ENCODE measurements around the gene NHERF2. TPM values are rescaled to one million over a fixed set of nuclear protein-coding genes. Genes with fewer than 3 reads are reported as not detected.
"Not testable (repeated sequence)": the region's sequence is repeated elsewhere in the genome, so short reads cannot be mapped to it uniquely, and the experiment has no call there.

The NHERF2 gene
- total and polyA plus RNA-seq, 2 experiments from 2014 or later = 12.0 to 16.5 TPM

DNA sequence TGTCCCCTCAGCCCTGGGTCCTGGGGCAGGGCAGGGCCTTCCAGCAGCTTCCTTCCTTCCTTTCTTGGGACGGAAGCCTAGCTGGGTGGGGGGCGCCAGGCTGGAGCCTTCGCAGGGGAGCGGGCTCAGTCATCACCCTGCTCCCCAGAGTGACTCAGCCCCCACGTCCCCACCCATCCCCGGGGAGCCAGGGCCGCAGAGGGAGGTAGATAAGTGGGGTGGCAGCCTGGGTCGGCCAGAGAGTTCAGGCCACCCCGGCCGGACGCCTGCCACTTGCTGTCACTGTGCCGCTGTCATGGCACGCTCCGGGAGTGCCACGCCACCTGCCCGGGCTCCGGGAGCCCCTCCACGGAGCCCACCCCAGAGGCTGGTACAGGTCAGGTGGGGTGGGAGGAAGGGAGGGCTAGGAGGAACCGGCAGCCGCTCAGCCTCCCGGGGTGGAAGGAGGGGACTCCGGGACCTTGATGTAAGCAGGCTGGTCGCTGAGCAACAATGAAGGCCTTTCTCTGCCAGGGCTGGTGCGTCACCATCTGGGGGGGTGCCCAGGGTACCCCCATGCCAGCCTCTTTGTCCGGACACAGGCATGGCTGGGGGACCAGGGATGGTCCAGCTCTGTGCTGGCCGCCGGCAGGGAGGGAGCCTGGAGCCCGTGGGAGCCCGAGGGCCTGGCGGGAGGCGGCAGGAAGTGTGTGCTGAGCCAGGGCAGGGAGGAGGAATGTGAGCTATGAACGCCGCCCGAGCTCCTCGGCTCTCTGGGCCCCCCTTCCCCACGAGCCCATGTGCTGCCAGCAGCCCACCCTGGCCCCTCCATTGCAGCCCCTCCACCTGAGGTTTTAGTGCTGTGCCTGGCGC is 6.6 kb downstream of the NHERF2 start:
- no peaks in the 10 kb centered on the region for H4K20me1 ChIP-seq (replicated peaks; ENCODE audit: insufficient read depth)
- no peaks in the 10 kb centered on the region for H3K4me1 Mint-ChIP-seq
- H3F3A ChIP-seq (replicated peaks; ENCODE audit: low read depth) = no peaks in the 10 kb centered on the region
- peaks cover 7% of the 10 kb centered on the region for H3K27me3 Mint-ChIP-seq (ENCODE audit: insufficient read depth, low read depth, poor library complexity)
- no peaks in the 10 kb centered on the region for H3K36me3 ChIP-seq (ENCODE audit: insufficient read depth)
- H3K4me3 ChIP-seq = no peak overlapping the region
- peak; percentile 21 for ATAC-seq
- no peaks in the 10 kb centered on the region for H3K9me2 ChIP-seq (ENCODE audit: insufficient read depth)
- H3K27ac ChIP-seq (ENCODE audit: low read depth) = no peak overlapping the region
- TF ChIP-seq EZH2 (IDR thresholded peaks at IDR 0.05; ENCODE audit: low read depth, unreplicated experiment) = no peak
- TF ChIP-seq, protein P1, sequence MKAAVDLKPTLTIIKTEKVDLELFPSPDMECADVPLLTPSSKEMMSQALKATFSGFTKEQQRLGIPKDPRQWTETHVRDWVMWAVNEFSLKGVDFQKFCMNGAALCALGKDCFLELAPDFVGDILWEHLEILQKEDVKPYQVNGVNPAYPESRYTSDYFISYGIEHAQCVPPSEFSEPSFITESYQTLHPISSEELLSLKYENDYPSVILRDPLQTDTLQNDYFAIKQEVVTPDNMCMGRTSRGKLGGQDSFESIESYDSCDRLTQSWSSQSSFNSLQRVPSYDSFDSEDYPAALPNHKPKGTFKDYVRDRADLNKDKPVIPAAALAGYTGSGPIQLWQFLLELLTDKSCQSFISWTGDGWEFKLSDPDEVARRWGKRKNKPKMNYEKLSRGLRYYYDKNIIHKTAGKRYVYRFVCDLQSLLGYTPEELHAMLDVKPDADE (IDR thresholded peaks at IDR 0.05) = no peak
- no peak for TF ChIP-seq POLR2AphosphoS5 (IDR thresholded peaks at IDR 0.05; ENCODE audit: low read depth)
- no peak for TF ChIP-seq ZNF114 (CRISPR knock-in tag; IDR thresholded peaks at IDR 0.05)
- no peak for TF ChIP-seq ZNF331 (CRISPR knock-in tag; IDR thresholded peaks at IDR 0.05; ENCODE audit: low read depth)
- no peak for TF ChIP-seq EZH2phosphoT487 (IDR thresholded peaks at IDR 0.05; ENCODE audit: unreplicated experiment)
- TF ChIP-seq, protein P2, sequence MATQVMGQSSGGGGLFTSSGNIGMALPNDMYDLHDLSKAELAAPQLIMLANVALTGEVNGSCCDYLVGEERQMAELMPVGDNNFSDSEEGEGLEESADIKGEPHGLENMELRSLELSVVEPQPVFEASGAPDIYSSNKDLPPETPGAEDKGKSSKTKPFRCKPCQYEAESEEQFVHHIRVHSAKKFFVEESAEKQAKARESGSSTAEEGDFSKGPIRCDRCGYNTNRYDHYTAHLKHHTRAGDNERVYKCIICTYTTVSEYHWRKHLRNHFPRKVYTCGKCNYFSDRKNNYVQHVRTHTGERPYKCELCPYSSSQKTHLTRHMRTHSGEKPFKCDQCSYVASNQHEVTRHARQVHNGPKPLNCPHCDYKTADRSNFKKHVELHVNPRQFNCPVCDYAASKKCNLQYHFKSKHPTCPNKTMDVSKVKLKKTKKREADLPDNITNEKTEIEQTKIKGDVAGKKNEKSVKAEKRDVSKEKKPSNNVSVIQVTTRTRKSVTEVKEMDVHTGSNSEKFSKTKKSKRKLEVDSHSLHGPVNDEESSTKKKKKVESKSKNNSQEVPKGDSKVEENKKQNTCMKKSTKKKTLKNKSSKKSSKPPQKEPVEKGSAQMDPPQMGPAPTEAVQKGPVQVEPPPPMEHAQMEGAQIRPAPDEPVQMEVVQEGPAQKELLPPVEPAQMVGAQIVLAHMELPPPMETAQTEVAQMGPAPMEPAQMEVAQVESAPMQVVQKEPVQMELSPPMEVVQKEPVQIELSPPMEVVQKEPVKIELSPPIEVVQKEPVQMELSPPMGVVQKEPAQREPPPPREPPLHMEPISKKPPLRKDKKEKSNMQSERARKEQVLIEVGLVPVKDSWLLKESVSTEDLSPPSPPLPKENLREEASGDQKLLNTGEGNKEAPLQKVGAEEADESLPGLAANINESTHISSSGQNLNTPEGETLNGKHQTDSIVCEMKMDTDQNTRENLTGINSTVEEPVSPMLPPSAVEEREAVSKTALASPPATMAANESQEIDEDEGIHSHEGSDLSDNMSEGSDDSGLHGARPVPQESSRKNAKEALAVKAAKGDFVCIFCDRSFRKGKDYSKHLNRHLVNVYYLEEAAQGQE (IDR thresholded peaks at IDR 0.05; ENCODE audit: unreplicated experiment) = no peak
- no peak for DNase-seq (ENCODE audit: low spot score)
- no peak overlapping the region for H3K4me2 ChIP-seq
- no peaks in the 10 kb centered on the region for H3K4me1 ChIP-seq (ENCODE audit: insufficient read depth)
- H3K79me2 ChIP-seq (replicated peaks; ENCODE audit: insufficient read depth) = no peaks in the 10 kb centered on the region
- H3K27me3 ChIP-seq (ENCODE audit: insufficient read depth) = no peaks in the 10 kb centered on the region
- no peak overlapping the region for H2AFZ ChIP-seq
- H3K27ac Mint-ChIP-seq = no peak overlapping the region
- no peaks in the 10 kb centered on the region for H3K9me3 Mint-ChIP-seq
- H3K36me3 Mint-ChIP-seq (ENCODE audit: low read depth) = no peaks in the 10 kb centered on the region
- no peak overlapping the region for H3K4me3 Mint-ChIP-seq

DNA sequence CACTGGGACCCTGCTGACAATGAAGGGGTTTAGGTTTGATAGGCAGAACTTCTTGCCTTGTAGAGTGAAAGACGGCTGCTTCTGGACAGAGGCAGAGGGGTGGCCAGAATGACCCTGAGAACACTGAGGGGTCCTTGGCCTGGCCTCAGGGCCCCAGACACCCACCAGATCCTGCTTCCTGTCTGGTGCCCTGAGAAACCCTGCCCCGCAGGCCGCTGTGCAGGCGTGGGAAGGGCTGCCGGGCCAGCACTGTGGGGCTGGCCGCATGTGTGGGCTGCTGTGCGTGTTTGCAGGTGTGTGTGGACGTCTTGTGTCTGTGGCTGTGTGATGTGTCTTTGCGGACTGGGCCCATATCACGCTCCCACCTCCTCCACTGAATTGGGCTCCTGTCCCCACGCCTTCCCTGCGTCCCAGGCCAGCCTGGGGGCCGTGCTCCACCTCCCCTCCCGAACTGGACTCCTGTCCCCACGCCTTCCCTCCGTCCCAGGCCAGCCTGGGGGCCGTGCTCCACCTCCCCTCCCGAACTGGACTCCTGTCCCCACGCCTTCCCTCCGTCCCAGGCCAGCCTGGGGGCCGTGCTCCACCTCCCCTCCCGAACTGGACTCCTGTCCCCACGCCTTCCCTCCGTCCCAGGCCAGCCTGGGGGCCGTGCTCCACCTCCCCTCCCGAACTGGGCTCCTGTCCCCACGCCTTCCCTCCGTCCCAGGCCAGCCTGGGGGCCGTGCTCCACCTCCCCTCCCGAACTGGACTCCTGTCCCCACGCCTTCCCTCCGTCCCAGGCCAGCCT is 7.4 kb downstream of the NHERF2 start:
- H3K36me3 ChIP-seq (ENCODE audit: insufficient read depth); DNase-seq (ENCODE audit: low spot score); H3K9me2 ChIP-seq (ENCODE audit: insufficient read depth); H3K4me1 Mint-ChIP-seq; H3K4me3 ChIP-seq; H3K4me2 ChIP-seq; H3K9me3 Mint-ChIP-seq; H3K36me3 Mint-ChIP-seq (ENCODE audit: low read depth); H3F3A ChIP-seq (replicated peaks; ENCODE audit: low read depth); H3K79me2 ChIP-seq (replicated peaks; ENCODE audit: insufficient read depth); ATAC-seq; H3K27ac Mint-ChIP-seq; H3K4me1 ChIP-seq (ENCODE audit: insufficient read depth); H4K20me1 ChIP-seq (replicated peaks; ENCODE audit: insufficient read depth); H3K27me3 Mint-ChIP-seq (ENCODE audit: insufficient read depth, low read depth, poor library complexity); H3K27me3 ChIP-seq (ENCODE audit: insufficient read depth); H3K27ac ChIP-seq (ENCODE audit: low read depth); H3K4me3 Mint-ChIP-seq; H2AFZ ChIP-seq: not testable (repeated sequence)
